Skeletal muscle tissue (tissue), 4 donors: ENCODE data around the gene KCTD6. TPM values are rescaled to one million over a fixed set of nuclear protein-coding genes. Genes with fewer than 3 reads are reported as not detected.
"Not testable (repeated sequence)": the region's sequence is repeated elsewhere in the genome, so short reads cannot be mapped to it uniquely, and the experiment has no call there.

ENCODE experiments used
- H3K27ac ChIP-seq: one replicate; pipeline ENCODE4 v1.7.0; 2013; ENCODE audit warnings: mild to moderate bottlenecking, low read depth, low read length, inconsistent platforms
- H3K27me3 ChIP-seq, 3 donors: one replicate each; pipeline ENCODE4 v1.7.0; 2013; ENCODE audit warnings: low read length in 3 of 3; ENCODE audit not compliant: control insufficient read depth in 3 of 3, insufficient read depth in 3 of 3
- H3K36me3 ChIP-seq, 3 donors: one replicate each; pipeline ENCODE4 v1.7.0; 2013; ENCODE audit warnings: low read length in 3 of 3; ENCODE audit not compliant: control insufficient read depth in 3 of 3, insufficient read depth in 3 of 3
- H3K4me1 ChIP-seq, 3 donors: one replicate each; pipeline ENCODE4 v1.7.0; 2013; ENCODE audit warnings: low read length in 3 of 3, mild to moderate bottlenecking in 3 of 3; ENCODE audit not compliant: control insufficient read depth in 3 of 3, insufficient read depth in 3 of 3
- H3K4me3 ChIP-seq, 3 donors: one replicate each; pipeline ENCODE4 v1.7.0; 2013; ENCODE audit warnings: low read length in 3 of 3
- H3K9ac ChIP-seq, 3 donors: one replicate each; pipeline ENCODE4 v1.7.0; 2013; ENCODE audit warnings: low read length in 3 of 3, mild to moderate bottlenecking in 3 of 3, moderate library complexity in 2 of 3, low read depth in 1 of 3
- H3K9me3 ChIP-seq, 3 donors: one replicate each; pipeline ENCODE4 v1.7.0; 2013; ENCODE audit warnings: low read length in 3 of 3; ENCODE audit not compliant: control insufficient read depth in 3 of 3
- total RNA-seq: library from RNA; depleted of rRNA; stranded (reverse); fragments of >200 nt; gene quantifications from one replicate; pipeline ENCODE4 v1.2.3, GENCODE V29; 2014
- donor health status: Osteomylitis.

Gene KCTD6
- total RNA-seq, 1 donor from 2014 or later: 9.9 TPM

DNA sequence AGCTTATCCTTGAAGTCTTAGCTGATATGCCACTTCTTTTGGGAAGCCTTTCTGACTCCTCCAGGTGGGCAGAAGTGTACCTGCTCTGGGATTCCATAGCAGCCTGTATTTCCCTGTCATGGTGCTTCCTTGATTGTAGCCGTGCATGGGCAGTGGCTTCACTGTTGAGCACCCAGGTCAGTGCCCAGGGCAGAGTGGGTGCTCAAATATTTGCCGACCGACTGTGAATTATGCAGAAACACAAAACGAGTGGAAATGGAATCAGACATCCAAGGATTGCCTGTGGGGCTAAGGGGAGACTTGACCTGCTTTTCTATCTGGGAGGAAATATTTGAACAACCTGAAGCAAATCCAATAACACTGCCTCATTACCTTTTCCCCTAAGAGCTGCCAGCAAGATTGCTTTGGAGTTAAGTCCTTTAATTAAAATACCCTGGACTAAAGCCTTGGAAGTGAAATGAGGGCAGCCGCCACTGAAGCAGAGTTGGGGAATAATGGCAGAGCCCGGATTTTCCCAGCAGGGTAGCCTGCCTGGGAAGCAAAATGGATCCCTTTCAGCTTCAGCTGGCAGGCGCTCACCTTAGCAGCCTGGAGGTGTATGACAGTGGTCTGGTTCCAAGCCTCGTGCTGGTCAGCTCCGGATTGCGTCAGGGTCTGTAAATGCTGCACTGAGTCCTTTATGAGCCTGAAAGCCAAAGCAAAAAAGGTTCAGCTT is 30.2 kb downstream of the KCTD6 start:
- no peak overlapping the region for H3K4me3 ChIP-seq
- H3K36me3 ChIP-seq: peaks cover 13 to 30% (median 22%) of the 10 kb centered on the region in 3 donors
- no peak overlapping the region for H3K27ac ChIP-seq
- no peaks in the 10 kb centered on the region for H3K4me1 ChIP-seq
- H3K9me3 ChIP-seq: no peaks in the 10 kb centered on the region
- H3K9ac ChIP-seq: no peak overlapping the region
- H3K27me3 ChIP-seq: no peaks in the 10 kb centered on the region

DNA sequence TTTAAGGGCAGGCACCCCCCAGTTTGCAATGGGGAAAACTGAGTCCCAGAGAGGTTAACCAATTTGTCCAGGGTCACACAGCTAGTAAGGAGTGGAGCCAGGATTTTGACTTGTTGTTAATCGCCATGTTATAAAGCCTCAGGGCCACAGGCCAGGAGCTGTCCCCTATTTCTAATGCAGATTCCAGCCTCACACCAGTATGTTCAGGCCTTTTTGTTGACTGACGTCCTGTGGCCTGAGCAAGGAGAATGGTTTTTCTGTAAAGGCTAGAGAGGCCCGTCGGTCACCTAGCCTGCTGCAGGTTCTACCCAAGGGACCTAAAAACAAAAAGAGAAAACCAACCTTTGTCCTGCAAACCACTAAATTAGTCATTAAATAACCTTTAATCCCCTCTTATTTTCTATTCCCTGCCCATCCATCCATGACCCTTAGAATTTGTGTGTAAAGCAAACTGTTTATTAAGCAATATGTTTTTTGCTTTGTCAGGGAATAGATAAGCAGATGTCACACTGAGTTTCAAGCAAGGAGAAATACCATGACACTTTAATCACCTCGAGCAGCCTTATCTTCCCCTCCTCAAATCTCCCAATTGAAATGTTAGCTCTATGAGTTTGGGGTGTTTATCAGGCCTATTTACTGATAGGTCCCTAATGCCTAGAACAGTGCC is 31.0 kb downstream of the KCTD6 start:
- H3K36me3 ChIP-seq: peaks cover 13 to 31% (median 24%) of the 10 kb centered on the region in 3 donors
- H3K9ac ChIP-seq: no peak overlapping the region
- H3K27me3 ChIP-seq: no peaks in the 10 kb centered on the region
- no peaks in the 10 kb centered on the region for H3K9me3 ChIP-seq
- no peak overlapping the region for H3K4me3 ChIP-seq
- H3K27ac ChIP-seq: no peak overlapping the region
- no peaks in the 10 kb centered on the region for H3K4me1 ChIP-seq

DNA sequence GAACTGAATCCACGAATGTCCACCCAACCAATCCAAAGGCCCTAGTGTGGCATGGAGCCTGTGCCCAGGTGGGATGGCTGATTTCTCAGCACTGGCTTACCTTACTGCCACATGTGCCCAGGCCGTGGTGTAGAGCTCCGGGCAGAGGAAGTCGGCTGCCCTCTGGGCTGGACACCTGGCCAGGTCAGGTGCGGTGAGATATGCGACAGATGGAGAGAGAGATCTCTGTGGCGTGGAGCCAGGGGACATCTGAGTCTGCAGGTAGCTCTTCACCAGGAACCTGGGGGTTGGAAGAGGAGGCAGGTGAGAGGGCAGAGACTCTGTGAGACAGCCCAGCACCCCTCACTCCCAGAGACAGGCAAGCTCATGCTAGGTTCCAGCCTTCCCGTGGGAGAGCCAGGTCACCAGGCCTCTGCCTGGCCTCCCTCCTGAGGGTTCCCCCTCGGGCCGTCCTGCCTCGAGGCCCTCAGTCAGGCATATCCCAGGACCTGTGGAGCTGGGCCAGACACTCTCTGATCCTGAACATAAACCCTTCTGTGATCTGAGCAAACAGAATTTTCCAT is 32.5 kb downstream of the KCTD6 start:
- no peak overlapping the region for H3K4me3 ChIP-seq
- no peak overlapping the region for H3K9ac ChIP-seq
- no peaks in the 10 kb centered on the region for H3K27me3 ChIP-seq
- peaks cover 16 to 34% (median 30%) of the 10 kb centered on the region in 3 donors for H3K36me3 ChIP-seq
- H3K4me1 ChIP-seq: no peaks in the 10 kb centered on the region
- no peak overlapping the region for H3K27ac ChIP-seq
- no peaks in the 10 kb centered on the region for H3K9me3 ChIP-seq

DNA sequence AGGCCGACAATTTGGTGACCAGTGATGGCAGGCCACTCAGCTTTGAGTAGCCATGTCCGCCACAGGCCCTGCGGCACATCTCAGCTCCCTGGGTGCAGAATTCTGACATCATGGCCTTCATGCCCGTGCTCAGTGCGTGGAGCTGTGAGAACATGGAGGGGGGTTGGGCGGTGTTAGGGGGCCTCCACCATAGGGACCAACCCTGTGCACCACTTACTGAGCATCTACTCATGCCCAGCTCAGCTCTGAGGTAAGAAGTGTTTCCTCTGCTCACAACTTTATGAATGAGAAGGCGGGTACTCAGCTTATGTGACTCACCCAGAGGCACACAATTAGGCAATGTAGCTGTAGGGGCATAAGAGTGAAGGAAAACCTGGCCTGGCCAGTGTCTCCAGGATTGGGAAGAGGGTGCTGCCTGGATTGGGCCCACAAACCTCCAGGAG is 34.6 kb downstream of the KCTD6 start:
- Histone ChIP-seq H3K27me3 (no peaks in the 10 kb centered on the region), H3K36me3 (peaks cover 26 to 48% (median 40%) of the 10 kb centered on the region in 3 donors), H3K27ac (no peak overlapping the region), H3K9me3 (no peaks in the 10 kb centered on the region), H3K4me3 (no peak overlapping the region), H3K9ac (no peak overlapping the region), H3K4me1 (no peaks in the 10 kb centered on the region)

DNA sequence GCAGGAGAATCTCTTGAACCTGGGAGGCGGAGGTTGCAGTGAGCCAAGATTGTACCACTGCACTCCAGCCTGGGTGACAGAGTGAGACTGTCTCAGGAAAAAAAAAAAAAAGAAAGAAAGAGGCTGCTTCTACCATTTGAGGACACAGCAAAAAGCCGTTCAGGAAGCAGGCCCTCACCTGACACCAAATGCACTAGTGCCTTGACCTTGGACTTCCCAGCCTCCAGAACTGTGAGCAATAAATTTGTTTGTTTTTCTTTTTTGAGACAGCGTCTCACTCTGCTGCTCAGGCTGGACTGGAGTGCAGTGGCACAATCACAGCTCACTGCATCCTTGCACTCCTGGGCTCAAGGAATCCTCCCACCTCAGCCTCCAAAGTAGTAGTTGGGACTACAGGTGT is 35.5 kb downstream of the KCTD6 start:
- not testable (repeated sequence) for H3K27me3 ChIP-seq, H3K27ac ChIP-seq, H3K4me1 ChIP-seq, H3K9me3 ChIP-seq, H3K9ac ChIP-seq, H3K4me3 ChIP-seq
- H3K36me3 ChIP-seq: peaks cover 24 to 43% (median 32%) of the 10 kb centered on the region in 3 donors

DNA sequence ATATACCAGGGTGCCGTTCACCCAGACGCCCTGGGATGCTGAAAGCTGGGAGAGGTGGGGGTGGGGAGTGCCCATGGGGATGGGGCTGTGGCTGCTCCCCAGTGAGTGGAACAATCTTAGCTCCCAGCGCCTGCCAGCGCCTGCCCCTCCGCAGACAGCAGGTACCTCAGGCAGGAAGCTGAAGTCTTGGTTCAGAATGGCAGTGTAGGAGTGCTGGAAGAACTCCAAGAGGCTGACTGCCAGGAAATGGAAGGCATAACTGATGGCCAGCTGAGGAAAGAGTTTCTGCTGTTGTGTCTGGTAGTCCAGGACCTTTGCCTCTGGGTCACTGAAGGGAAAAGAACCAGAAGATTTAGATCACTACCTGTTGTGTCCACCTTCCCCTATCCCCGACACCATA is 36.7 kb downstream of the KCTD6 start:
- Histone ChIP-seq H3K27me3 (no peaks in the 10 kb centered on the region), H3K9me3 (no peaks in the 10 kb centered on the region), H3K27ac (no peak overlapping the region), H3K36me3 (peaks cover 21 to 45% (median 32%) of the 10 kb centered on the region in 3 donors), H3K4me3 (no peak overlapping the region), H3K9ac (no peak overlapping the region), H3K4me1 (peaks cover 3 to 7% (median 3%) of the 10 kb centered on the region in 3 donors)

DNA sequence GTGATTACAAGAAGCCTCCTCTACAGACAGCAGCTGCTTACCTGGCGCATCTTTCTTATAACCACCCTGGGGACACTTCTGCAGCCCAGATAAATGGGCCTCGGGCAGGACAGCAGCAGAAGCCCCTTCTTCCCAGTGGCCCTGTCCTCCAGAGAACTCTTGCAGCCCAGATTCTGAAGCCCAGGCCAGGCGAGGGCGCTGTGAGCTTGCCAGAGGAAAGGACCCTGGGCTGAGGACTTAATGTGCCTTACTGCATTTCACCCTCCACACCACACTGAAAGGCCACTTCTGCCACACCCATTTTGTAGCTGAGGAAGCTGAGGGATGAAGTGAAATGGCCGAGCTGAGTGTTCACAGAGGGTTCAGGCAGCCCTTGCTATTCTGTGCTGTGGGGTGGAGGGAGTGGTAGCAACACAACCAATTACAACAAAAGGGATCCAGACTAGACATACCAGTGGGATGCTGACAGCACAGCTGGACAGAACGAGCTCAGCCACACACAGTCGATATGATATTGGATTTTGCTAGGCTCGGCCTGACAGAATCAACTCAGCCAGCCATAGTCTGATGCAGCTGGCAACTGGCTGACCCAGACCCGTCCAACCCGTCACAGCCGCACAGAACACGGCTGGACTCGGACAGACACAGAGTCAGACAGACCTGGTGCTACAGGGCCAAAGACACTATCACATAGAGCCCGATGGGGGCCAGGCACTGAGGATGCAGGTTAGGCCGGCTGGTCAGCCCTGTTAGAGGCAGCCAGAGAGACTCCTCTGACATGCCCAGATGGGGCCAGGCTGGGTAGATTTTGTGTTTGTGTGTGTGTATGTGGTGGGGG is 37.8 kb downstream of the KCTD6 start:
- Histone ChIP-seq H3K27me3 (no peaks in the 10 kb centered on the region), H3K36me3 (peaks cover 13 to 45% (median 31%) of the 10 kb centered on the region in 3 donors), H3K9me3 (no peaks in the 10 kb centered on the region), H3K9ac (no peak overlapping the region), H3K4me3 (no peak overlapping the region), H3K27ac (no peak overlapping the region), H3K4me1 (peaks cover 3 to 7% (median 3%) of the 10 kb centered on the region in 3 donors)

DNA sequence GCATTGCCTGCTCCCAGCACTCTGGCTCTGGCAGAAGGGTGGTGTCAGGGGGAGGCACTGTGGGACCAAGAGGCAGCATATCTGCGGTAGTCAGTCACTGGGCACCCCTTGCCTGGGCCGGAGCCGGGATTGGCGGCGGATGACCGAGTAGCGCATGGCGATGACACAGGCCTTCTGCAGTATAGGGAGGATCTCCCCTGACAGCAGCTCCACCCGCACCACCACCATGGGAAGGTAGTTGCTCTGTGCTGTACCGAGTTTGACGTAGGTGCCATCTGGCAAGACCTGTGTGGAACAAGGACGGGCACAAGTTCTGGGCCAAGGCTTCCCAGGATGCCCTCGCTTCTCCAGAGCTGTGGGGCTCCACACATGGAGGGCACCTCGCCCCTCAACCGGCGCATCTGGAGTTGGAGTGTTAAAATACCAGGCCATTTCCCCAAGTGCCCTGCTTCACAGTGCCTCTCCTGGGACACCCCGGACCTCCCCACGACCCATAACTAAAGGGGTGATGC is 38.5 kb downstream of the KCTD6 start:
- no peak overlapping the region for H3K9ac ChIP-seq
- no peaks in the 10 kb centered on the region for H3K9me3 ChIP-seq
- no peak overlapping the region for H3K27ac ChIP-seq
- peaks cover 3 to 7% (median 5%) of the 10 kb centered on the region in 3 donors for H3K4me1 ChIP-seq
- H3K36me3 ChIP-seq: peaks cover 13 to 45% (median 28%) of the 10 kb centered on the region in 3 donors
- H3K27me3 ChIP-seq: no peaks in the 10 kb centered on the region
- H3K4me3 ChIP-seq: no peak overlapping the region

DNA sequence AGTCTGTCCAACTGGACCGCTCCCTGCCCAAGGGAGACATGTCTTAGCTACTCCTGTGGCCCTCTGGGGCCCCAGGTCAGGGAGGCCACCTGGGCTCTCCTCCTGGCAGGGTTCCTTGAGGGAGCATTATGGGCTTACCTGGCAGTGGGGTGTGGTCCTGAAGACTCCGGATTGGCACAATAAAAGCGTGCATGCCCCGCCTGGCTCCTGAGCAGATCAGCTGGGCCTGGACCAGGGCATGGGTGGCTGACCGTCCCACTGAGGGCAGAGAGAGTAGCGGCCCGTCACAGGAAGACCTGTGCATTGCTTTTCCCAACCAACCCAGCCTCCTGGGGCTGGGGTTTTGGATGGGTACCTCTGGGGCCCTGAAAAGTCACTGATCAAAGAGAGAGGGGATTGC is 39.7 kb downstream of the KCTD6 start:
- Histone ChIP-seq H3K27me3 (no peaks in the 10 kb centered on the region), H3K27ac (no peak overlapping the region), H3K9ac (no peak overlapping the region), H3K36me3 (peaks cover 13 to 38% (median 24%) of the 10 kb centered on the region in 3 donors), H3K4me1 (peaks cover 12 to 18% (median 16%) of the 10 kb centered on the region in 3 donors), H3K4me3 (no peak overlapping the region), H3K9me3 (no peaks in the 10 kb centered on the region)
